GM19240 (cell line): ENCODE data around the gene CDYL2.
"Not testable (repeated sequence)": the region's sequence is repeated elsewhere in the genome, so short reads cannot be mapped to it uniquely, and the experiment has no call there.

Experiments
- DNase-seq: peaks from one replicate; pipeline ENCODE4 v3.0.0; 2011; ENCODE audit warnings: low spot score; ENCODE audit not compliant: insufficient read length

Gene CDYL2

DNA sequence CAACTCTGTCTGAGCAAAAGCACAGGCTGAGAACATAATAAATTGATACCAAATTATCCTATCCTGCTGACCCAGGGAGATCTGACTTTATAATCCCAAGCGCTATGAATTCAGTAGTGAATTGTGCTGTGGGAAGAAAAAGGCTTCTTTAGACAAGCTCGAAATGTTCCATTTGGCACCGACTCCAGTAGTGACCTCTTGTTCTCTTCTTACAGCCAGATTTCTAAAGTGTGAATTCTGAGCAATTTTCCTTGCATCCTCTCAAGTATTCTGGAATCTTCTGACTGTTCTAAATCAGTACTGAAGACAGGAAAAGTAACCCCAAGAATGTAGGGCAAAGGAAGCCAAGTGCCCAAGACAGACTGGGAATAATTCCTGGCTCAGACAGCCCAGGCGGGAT lies 58.2 kb downstream of the CDYL2 start:
- DNase-seq = no peak

DNA sequence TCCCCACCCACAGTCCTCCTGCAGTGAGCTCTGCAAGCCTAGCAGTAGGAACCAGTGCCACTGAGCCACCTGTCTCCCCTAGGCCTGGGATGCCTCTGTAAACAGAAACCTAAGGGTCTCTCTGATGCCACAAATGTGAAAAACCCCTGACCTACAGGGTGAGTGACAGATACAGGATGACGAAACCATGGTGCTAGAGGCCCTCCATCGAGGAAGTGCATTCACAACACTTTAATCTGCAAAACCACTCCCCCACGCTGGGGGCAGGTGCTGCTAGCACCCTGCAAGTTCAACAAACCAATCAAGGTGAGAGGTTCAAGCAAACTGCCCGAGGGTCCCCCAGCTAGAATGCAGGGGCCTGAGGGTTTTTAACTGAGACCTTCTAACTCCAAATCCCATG lies 59.5 kb downstream of the CDYL2 start:
- DNase-seq = no peak

DNA sequence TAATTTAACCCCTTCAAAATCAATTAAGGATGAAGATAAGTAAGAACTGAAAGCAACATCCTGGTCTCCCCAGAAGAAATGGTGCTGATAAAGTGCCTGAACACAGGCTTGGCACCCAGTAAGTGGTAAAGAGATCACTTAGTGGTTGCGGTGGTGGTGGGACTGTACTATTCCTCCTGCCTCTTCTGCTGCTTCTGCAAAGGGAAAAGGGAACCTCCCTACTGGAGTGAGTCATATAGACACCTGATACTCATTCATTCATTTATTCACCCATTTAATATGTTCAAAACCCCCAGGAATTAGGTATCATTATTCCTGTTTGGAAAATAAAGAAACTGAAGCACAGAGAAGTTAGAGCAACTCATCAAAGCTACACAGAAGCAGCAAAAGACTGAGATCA lies 60.6 kb downstream of the CDYL2 start:
- no peak for DNase-seq

DNA sequence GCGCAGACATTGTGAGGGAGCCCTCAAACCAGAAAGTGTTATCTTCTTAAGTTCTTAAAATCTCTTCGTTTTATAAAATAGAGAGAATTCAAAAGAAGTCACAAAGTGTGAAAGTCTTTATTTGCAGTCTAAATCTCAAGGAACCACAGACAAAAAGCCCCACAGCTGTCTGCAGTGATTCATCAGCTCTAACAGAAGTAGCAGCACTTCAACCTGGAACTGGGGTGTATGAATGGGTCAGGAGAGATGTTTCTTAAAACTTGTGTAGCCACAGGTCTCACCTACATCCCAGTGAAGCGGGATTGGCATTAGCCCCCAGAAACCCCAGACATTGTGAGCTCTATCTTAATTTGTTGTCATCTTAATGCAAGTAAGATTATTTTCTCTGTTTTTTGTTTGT lies 61.1 kb downstream of the CDYL2 start:
- no peak for DNase-seq

DNA sequence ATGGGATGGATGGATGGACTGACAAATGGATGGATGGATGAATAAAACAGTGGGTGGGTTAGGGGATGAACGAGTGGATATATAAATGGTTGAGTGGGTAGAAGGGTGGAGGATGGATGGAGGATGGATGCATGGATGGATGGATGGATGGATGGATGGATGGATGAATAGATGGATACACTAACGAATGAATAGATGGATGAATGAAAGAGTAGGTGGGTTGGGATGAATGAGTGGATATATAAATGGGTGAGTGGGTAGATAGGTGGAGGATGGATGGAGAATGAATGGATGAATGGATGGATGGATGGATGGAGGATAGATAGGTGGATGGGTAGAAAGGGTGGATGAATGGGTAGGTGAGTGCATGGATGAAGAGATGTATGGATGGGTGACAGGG lies 62.1 kb downstream of the CDYL2 start:
- DNase-seq = no peak

DNA sequence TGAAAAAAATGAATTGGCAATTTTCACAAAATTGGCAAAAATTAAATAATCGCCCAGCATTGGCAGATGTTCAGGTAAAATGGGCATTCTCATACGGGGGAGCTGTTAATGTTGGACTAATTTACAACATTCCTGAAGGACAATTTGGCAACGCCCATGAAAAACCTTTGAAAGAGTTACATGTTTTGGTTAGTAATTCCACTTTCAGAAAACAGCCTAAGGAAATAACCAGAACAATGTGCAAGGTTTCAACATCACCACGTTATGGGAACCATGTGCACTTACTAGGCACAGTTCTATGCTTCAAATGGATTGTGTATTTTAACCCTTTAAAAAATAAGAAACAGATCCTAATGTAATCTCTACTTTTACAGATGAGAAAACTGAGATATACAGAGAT lies 62.7 kb downstream of the CDYL2 start:
- DNase-seq = no peak

DNA sequence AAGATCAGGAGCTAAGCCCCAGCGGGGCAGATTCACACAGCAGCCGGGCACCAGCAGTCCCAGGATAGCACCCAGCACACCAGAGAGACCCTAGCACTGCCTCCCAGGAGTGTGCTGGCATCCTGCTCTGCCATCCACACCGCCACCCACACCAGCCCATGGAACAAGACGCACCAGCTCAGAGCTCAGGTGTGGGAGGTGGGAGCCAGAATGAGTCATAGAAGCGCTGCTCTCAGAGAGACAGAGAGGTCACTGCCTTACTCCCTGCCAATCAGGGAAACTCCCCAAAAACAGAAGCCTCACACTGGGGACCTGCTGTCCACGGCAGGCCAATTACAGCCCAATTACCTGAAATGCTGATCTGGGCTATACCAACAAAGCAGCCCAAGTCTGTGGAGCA lies 64.9 kb downstream of the CDYL2 start:
- DNase-seq = no peak

DNA sequence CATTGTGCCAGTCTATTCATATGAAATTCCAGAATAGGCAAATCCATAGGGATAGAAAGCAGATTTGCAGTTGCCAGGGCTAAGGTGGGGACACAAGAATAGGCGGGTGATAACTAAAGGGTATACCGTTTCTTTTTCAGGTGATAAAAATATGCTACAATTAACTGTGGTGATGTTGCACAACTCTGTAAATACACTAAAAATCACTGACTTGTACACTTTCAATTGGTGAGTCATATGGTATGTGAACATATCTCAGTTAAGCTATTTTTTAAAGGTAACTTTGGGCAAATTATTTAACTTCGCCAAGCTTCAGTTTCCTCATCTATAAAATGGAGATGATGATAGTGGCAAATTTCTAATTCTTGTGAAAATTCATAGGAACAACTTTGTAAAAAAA lies 65.9 kb downstream of the CDYL2 start:
- no peak for DNase-seq

DNA sequence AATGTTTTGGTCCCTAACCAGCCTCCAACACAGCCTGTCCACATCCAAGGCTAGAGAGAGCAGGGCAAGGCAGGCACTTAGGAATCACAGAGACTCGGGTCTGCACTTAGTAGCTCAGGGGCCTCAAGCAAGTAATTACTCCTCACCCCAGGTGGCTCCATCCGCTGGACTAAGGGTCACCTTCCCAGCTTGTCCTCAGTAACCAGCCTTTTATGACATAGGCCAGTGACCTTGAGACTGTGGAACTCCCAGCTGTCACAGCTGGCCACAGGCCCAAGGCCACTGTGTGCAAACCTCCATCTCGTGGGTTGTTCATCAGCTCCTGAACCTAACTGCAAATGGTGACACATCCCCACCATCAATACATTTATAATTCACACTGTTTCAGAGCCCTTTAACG lies 68.6 kb downstream of the CDYL2 start:
- DNase-seq = no peak

DNA sequence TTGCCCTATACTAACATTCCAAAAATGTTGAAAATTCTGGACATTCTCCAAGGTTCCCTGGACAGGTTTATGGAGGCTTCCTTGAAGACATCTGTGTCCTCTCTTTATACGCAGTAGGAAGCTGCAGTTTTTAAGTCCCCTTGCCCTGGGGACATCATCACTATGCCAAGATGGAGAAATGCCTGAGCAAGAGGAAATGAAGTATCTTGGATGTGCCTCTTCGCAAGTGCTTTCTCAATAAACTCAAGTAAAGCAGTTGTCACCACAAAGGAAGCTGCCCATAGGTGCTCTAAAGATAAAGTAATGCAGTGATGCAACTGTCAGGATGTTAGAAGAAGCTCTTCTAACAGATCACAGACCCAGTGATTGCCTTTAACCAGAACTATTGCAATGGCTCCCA lies 71.0 kb downstream of the CDYL2 start:
- DNase-seq = no peak

DNA sequence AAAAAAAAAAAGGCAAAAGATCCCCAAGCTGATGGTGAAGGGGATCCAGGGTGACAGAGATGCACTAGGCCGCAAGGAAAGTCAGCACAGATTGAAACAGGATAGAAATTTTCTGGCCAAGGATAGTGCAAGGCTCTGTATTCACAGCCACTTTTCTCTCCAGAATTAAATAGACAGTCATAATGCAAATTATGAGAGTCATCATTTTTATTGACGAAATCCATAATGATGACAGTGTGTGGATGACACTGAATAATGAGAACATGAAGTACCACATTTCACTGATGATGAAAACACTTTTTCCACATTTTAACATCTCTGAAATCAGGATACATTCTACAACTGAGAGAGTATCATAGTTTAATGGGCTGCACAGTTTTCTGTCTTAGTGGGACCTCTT lies 72.5 kb downstream of the CDYL2 start:
- no peak for DNase-seq

DNA sequence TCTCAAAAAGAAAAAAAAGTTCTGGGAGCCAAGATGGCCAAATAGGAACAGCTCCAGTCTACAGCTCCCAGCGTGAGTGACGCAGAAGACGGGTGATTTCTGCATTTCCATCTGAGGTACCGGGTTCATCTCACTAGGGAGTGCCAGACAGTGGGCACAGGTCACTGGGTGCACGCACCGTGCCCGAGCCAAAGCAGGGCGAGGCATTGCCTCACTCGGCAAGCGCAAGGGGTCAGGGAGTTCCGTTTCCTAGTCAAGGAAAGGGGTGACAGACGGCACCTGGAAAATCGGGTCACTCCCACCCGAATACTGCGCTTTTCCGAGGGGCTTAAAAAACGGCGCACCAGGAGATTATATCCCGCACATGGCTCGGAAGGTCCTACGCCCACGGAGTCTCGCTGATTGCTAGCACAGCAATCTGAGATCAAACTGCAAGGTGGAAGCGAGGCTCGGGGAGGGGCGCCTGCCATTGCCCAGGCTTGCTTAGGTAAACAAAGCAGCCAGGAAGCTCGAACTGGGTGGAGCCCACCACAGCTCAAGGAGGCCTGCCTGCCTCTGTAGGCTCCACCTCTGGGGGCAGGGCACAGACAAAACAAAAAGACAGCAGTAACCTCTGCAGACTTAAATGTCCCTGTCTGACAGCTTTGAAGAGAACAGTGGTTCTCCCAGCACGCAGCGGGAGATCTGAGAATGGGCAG lies 77.2 kb downstream of the CDYL2 start:
- not testable (repeated sequence) for DNase-seq

DNA sequence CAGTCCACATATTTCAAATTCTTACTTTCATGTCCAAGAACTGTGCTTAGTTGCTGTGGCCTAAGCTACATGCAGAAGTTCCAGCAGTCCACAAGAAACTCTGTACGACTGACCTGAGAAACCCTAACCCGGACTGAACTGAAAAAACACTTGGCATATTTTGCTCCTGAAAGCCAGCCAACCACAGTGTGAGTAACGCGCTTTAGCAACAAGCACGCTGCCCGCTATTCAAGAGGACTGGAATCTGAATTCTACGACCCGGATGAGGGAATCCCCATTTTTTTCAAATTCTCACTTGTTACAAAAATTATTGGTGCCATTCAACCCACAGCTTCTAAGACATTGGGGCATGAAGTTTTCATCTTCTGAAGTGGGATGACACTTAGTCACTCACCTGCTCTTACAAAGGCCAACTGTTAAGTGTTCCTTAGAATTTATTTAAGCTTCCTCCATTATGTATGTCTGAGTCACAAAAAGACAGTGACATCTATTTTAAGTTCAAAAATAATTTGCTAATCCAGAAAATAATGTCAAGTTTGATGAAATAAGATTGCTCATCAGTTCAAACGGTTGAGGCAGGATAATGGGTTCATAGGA lies 78.7 kb downstream of the CDYL2 start:
- no peak for DNase-seq

DNA sequence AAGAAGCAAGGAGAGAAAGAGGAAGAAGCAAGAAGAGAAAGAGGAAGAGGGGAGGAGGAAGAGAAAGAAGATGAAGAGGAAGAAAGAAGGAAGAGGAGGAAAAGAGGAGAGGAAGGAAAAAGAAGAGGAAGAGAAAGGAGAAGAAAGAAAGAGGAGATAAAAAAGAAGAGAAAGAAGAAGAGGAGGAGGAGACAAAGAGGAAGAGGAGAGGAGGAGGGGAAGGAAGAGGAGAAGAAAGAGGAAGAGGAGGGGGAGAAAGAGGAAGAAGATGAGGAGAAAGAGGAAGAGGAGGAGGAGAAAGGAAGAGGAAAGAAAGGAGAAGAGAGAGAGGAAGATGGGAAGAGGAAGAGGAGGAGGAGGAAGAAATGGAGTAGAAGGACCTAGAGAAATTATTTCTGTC lies 80.4 kb downstream of the CDYL2 start:
- no peak for DNase-seq

DNA sequence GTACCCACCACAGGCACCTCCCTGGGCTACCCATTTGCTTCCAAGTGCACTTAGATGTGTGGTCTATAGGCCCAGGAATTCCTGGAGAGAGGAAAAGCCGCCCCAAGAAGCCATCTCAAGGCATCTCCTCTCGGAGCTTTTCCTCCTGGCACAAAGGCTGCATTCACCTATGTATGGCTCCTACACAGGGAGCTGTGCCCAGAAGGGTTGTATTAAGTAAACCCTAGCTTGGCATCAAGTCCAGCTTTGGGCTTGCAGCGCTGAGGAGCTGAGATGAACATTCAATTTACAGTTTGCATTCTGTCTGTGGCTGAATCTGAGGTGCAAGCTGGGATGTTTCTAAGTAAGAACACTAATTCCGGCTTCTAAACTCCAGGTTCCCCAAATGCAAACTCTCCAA lies 81.3 kb downstream of the CDYL2 start:
- DNase-seq = no peak

DNA sequence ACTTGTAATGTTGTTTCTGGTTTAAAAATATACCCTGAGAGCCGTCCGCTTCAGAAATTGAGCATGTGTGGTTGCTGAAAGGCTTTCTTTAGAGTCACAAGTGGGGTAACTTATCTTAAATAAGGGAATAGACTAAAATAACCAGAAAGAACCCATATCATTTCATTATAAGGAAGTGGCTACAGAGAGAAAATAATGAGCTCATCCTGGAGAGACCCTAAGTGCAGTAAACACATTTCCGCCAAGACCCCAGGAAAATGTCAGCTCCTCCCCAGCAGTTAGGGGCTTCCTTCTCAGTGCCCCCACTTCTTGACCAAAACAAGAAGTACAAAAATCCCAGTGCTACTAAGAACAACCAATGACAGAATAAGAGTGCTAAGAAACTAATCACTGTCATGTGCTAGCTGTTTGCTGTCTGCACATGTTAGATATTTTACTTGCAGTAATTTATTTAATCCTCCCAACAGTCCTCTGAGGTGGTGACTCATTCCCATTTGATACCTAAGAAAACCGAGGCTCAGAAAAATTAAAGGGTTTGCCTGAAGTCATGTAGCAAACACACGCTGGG lies 83.5 kb downstream of the CDYL2 start:
- DNase-seq = no peak

DNA sequence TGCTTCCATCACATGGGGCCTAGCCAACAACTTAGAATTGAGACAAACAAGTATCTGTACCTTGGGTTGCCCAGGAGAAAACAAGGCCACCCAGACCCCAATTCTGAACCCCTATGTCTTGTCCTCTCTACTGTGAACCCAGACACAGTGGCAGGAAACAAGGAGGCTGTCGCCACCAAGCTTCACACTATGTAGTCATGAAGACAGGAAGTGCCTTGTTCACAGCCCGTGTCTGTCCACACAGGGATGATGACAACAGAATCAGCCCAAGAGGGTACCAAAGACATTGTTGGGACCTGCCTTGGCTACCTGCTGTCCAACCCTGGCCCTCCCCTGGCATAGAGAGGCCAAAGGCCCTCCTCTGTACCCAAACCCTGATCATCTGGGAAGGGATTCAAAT lies 84.8 kb downstream of the CDYL2 start:
- no peak for DNase-seq

DNA sequence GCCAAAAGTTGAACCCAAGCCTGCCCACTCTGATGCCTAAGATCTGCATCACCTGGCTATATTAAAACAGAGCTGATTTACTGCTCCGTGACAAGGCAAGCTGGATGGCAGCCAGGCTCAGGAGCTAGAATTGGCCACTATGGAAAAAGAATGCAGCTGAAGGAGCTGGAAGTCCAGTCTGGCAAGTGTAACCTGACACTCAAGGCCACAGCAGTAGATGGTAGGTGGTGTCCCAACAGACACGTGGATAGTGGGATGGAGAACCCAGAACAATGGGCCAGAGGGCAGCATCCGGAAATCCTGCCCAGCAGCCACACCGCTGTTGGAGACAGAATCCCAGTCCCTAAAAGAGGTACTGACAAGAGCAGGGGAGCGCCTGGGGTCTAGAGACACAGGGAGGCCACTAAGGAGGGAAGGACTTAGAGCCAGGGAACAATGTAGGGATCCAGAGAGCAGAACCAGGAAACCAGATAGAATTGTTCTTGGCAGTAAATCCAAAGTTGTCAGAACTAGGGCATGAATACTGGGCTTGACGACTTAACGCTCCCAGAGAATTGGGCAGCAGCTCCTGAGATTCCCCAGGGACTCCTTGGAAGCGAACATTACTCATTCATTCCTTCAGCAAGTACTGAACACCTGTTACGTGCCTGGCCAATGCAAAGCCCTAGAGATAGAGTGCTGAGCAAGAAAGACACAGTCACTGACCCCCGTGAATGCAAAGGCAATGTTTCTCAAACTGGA lies 85.7 kb downstream of the CDYL2 start:
- DNase-seq = no peak

DNA sequence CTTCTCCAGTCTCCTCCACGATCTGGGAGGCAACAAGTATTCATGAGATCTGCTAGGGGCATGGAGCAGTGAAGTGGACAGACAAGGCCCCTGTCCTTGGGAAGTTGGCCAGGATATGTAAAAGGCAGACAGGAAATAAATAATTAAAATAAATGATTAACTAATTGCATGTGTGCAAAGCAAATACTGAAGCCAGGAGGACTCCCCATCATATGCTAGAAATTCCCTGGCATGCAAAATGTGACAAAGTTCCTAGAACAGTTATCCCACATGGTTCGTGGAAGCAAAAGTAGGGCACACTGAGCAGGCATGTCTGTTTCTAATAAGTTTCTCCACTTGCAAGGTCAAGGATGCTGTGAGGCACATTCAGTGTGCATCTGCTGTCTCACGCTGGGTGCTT lies 86.8 kb downstream of the CDYL2 start:
- DNase-seq = no peak

DNA sequence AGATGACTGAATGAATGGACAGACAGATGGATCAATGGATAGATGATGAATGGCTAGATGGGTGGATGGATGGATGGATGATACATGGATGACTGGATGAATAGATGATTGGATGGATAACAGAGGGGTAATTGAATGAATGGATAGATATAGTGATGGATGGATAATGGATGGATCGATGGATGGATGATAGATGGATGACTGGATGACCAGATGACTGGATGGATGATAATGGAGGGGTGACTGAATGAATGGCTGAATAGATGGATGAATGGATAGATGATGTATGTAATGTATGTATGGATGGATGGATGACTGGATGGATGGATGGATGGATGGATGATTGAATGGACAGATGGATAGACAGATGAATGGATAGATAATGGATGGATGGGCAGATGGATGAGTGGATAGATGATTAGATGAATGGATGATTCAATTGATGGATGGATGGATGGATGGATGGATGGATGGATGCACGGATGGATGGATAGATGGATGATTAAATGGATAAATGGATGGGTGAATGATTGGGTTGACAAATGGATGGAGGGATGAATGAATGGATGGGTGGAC lies 87.7 kb downstream of the CDYL2 start:
- no peak for DNase-seq

DNA sequence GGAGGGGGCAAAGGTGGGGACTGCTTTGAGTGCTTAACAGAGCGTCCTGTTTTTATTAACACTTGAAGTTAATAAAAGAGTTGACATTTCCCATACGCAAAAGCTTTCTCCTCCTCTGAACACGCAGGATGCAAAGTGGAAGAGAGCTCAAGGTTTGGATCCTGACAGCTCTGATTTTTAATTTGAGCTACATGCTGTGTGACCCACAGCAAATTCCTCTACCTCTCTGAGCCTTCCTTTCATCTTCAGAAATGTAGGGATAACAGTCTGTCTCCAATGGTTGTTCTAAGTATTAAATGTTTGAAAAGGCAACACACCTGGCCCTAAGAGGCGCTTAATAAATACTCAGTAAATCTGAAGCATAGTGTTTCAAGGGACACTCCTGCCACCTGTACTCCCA lies 93.0 kb downstream of the CDYL2 start:
- DNase-seq = no peak

DNA sequence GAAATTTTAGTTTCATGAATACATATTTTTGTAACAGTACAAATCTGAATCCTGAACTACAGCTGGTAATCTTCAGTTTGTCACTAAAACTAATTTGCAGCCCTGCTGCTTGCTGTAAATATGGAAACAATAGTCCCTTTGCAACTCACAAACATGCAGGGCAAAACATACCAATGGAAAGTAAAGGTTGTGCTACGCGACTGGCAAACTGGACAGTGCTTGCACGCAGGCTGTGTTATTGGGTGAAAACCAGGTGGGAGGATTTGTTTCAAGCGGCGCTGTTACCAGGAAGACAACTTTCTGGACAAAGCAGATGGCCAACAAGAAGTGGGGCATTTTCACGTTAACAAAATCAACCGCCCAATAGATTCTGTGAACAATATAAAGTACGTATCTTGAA lies 93.5 kb downstream of the CDYL2 start:
- no peak for DNase-seq
